RWPE1 (cell line): Measurements from ENCODE around the gene KHDC1.
"Not testable (repeated sequence)": the region's sequence is repeated elsewhere in the genome, so short reads cannot be mapped to it uniquely, and the experiment has no call there.

Experiments
- CTCF ChIA-PET: fragments of 350-600 bp; sonication (Branson Sonifier 250); formaldehyde crosslinking; extraction: SDS; loops from one replicate; lab custom pipeline; 2021; lab: Yijun Ruan, JAX
- POLR2A ChIA-PET: fragments of 400-600 bp; formaldehyde crosslinking; extraction: SDS; loops from one replicate; lab custom pipeline; 2020; ENCODE audit warnings: antibody characterized with exemption; ENCODE audit not compliant: low non-redundant PET; lab: Yijun Ruan, JAX
- DNase-seq: peaks from one replicate; pipeline ENCODE4 v3.0.0; 2012; ENCODE audit warnings: low spot score
- H3K27ac ChIP-seq: fragments of 450-650 bp; 2 replicates; pipeline ENCODE4 v1.5.1; 2017
- CTCF ChIP-seq: fragments of 450-650 bp; conservative IDR thresholded peaks from 2 replicates; pipeline ENCODE4 v1.5.1; 2017; ENCODE audit warnings: low read depth, mild to moderate bottlenecking

The KHDC1 gene

GRCh38 chr6:73207221-73207837, 55.7 kb downstream of the KHDC1 start:
- CTCF ChIA-PET, result no interaction called here
- no peak overlapping the region for H3K27ac ChIP-seq
- no peak for TF ChIP-seq CTCF
- POLR2A ChIA-PET, result no interaction called here
- DNase-seq, result no peak

GRCh38 chr6:73204252-73204651, 58.7 kb downstream of the KHDC1 start:
- ChIA-PET POLR2A (no interaction called here), CTCF (no interaction called here)
- H3K27ac ChIP-seq, result no peak overlapping the region
- no peak for DNase-seq
- no peak for TF ChIP-seq CTCF

GRCh38 chr6:73203098-73203497, 59.9 kb downstream of the KHDC1 start:
- ChIA-PET CTCF (interaction anchor here (0.7 kb wide), 2 partner anchors 15 to 36 kb away, joined by 3 read pairs; no protein-coding TSS in a partner anchor), POLR2A (no interaction called here)
- DNase-seq, result no peak
- H3K27ac ChIP-seq, result no peak overlapping the region
- TF ChIP-seq CTCF, result no peak

GRCh38 chr6:73200735-73201134, 62.3 kb downstream of the KHDC1 start:
- ChIA-PET CTCF (interaction anchor here (0.6 to 0.7 kb wide), 2 partner anchors 12 to 769 kb away, joined by 3 read pairs; no protein-coding TSS in a partner anchor), POLR2A (no interaction called here)
- H3K27ac ChIP-seq, result no peak overlapping the region
- no peak for DNase-seq
- no peak for TF ChIP-seq CTCF

- no peak for TF ChIP-seq CTCF
- no peak for DNase-seq
- ChIA-PET POLR2A (no interaction called here), CTCF (interaction anchor here (0.7 kb wide), 1 partner anchor 768 kb away, joined by 3 read pairs; no protein-coding TSS in a partner anchor)
- H3K27ac ChIP-seq, result no peak overlapping the region
Measured at GRCh38 chr6:73200247-73200646, 62.7 kb downstream of the KHDC1 start.

- POLR2A ChIA-PET, result no interaction called here
- TF ChIP-seq CTCF, result no peak
- CTCF ChIA-PET, result no interaction called here
- DNase-seq, result no peak
- H3K27ac ChIP-seq, result no peak overlapping the region
Measured at GRCh38 chr6:73194744-73195143, 68.3 kb downstream of the KHDC1 start.

- DNase-seq, H3K27ac ChIP-seq, POLR2A ChIA-PET, CTCF ChIA-PET: not testable (repeated sequence)
Measured at GRCh38 chr6:73193302-73193701, 69.7 kb downstream of the KHDC1 start.
